ENCODE results near the gene RYR3.

RYR3 gene

GRCh38 chr15:33608714-33609113, 297.9 kb downstream of the RYR3 start:
- no peaks in the 10 kb centered on the region for H3K4me1 ChIP-seq (ENCODE audit: low read length)
- no peak overlapping the region for H3K4me3 ChIP-seq (ENCODE audit: low read length)
- H3K27me3 ChIP-seq (ENCODE audit: low read depth, low read length), result peaks cover 39% of the 10 kb centered on the region
- no peaks in the 10 kb centered on the region for H4K20me1 ChIP-seq (ENCODE audit: insufficient read depth, low read length)
- H2AFZ ChIP-seq (ENCODE audit: low read depth, low read length), result no peak overlapping the region
- H3K9me3 ChIP-seq (ENCODE audit: insufficient read depth, low read length), result no peaks in the 10 kb centered on the region
- H3K27ac ChIP-seq (ENCODE audit: low read length), result no peak overlapping the region
- TF ChIP-seq, protein P1, sequence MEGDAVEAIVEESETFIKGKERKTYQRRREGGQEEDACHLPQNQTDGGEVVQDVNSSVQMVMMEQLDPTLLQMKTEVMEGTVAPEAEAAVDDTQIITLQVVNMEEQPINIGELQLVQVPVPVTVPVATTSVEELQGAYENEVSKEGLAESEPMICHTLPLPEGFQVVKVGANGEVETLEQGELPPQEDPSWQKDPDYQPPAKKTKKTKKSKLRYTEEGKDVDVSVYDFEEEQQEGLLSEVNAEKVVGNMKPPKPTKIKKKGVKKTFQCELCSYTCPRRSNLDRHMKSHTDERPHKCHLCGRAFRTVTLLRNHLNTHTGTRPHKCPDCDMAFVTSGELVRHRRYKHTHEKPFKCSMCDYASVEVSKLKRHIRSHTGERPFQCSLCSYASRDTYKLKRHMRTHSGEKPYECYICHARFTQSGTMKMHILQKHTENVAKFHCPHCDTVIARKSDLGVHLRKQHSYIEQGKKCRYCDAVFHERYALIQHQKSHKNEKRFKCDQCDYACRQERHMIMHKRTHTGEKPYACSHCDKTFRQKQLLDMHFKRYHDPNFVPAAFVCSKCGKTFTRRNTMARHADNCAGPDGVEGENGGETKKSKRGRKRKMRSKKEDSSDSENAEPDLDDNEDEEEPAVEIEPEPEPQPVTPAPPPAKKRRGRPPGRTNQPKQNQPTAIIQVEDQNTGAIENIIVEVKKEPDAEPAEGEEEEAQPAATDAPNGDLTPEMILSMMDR (IDR thresholded peaks at IDR 0.05; ENCODE audit: low read depth, low read length), result peak; percentile 19; the same call in 1 of the 2 replicates
- TF ChIP-seq EZH2phosphoT487 (IDR thresholded peaks at IDR 0.05; ENCODE audit: low read depth), result no peak
- no peaks in the 10 kb centered on the region for H3K79me2 ChIP-seq (ENCODE audit: low read length)
- no peak overlapping the region for H3K4me2 ChIP-seq (ENCODE audit: low read length)
- no peak overlapping the region for H3K9ac ChIP-seq (ENCODE audit: low read length)
- no peaks in the 10 kb centered on the region for H3K36me3 ChIP-seq (replicated peaks; ENCODE audit: low read depth, low read length)

GRCh38 chr15:33612721-33613304, 302.0 kb downstream of the RYR3 start:
- Histone ChIP-seq H3K9ac (ENCODE audit: low read length) (no peak overlapping the region), H3K79me2 (ENCODE audit: low read length) (no peaks in the 10 kb centered on the region), H3K9me3 (ENCODE audit: insufficient read depth, low read length) (no peaks in the 10 kb centered on the region), H3K4me3 (ENCODE audit: low read length) (no peak overlapping the region), H4K20me1 (ENCODE audit: insufficient read depth, low read length) (no peaks in the 10 kb centered on the region), H3K27ac (ENCODE audit: low read length) (no peak overlapping the region), H3K36me3 (replicated peaks; ENCODE audit: low read depth, low read length) (no peaks in the 10 kb centered on the region), H3K4me1 (ENCODE audit: low read length) (no peaks in the 10 kb centered on the region), H2AFZ (ENCODE audit: low read depth, low read length) (no peak overlapping the region), H3K27me3 (ENCODE audit: low read depth, low read length) (peaks cover 36% of the 10 kb centered on the region; the same call in 1 of the 2 replicates), H3K4me2 (ENCODE audit: low read length) (no peak overlapping the region)
- TF ChIP-seq, protein P1 (IDR thresholded peaks at IDR 0.05; ENCODE audit: low read depth, low read length), result no peak
- no peak for TF ChIP-seq EZH2phosphoT487 (IDR thresholded peaks at IDR 0.05; ENCODE audit: low read depth)

- no peaks in the 10 kb centered on the region for H3K79me2 ChIP-seq (ENCODE audit: low read length)
- TF ChIP-seq, protein P1 (IDR thresholded peaks at IDR 0.05; ENCODE audit: low read depth, low read length), result no peak
- no peak for TF ChIP-seq EZH2phosphoT487 (IDR thresholded peaks at IDR 0.05; ENCODE audit: low read depth)
- H3K9me3 ChIP-seq (ENCODE audit: insufficient read depth, low read length), result no peaks in the 10 kb centered on the region
- H4K20me1 ChIP-seq (ENCODE audit: insufficient read depth, low read length), result no peaks in the 10 kb centered on the region
- H2AFZ ChIP-seq (ENCODE audit: low read depth, low read length), result no peak overlapping the region
- H3K4me3 ChIP-seq (ENCODE audit: low read length), result no peak overlapping the region
- H3K4me2 ChIP-seq (ENCODE audit: low read length), result no peak overlapping the region
- peaks cover 29% of the 10 kb centered on the region for H3K27me3 ChIP-seq (ENCODE audit: low read depth, low read length)
- H3K9ac ChIP-seq (ENCODE audit: low read length), result no peak overlapping the region
- H3K36me3 ChIP-seq (replicated peaks; ENCODE audit: low read depth, low read length), result no peaks in the 10 kb centered on the region
- H3K4me1 ChIP-seq (ENCODE audit: low read length), result peaks cover 12% of the 10 kb centered on the region
- no peak overlapping the region for H3K27ac ChIP-seq (ENCODE audit: low read length)
Measured at GRCh38 chr15:33616475-33616874, 305.7 kb downstream of the RYR3 start.

DNA sequence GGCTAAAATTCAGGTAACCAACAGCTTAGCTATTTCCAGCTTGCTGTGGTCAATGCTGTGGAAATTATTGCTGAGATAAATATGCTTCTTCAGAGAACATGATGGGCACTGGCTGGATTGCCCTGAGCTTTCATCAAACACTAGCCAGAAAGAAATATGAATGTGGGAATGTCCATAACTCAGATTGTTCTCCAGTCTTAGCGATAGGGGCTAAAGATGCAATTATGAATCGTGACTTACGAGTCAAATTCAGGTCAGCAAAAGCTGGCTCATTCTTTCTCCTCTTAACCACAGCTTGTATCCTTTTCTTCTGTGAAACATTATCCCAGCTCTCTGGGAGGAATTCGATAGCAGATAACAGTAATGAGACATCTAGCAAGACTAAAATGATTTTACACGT, 307.6 kb downstream of the RYR3 start:
- Histone ChIP-seq H3K4me2 (ENCODE audit: low read length) (no peak overlapping the region), H3K9ac (ENCODE audit: low read length) (no peak overlapping the region), H3K27ac (ENCODE audit: low read length) (no peak overlapping the region), H4K20me1 (ENCODE audit: insufficient read depth, low read length) (no peaks in the 10 kb centered on the region), H3K9me3 (ENCODE audit: insufficient read depth, low read length) (no peaks in the 10 kb centered on the region), H2AFZ (ENCODE audit: low read depth, low read length) (no peak overlapping the region), H3K4me3 (ENCODE audit: low read length) (no peak overlapping the region), H3K36me3 (replicated peaks; ENCODE audit: low read depth, low read length) (no peaks in the 10 kb centered on the region), H3K27me3 (ENCODE audit: low read depth, low read length) (peaks cover 34% of the 10 kb centered on the region), H3K79me2 (ENCODE audit: low read length) (no peaks in the 10 kb centered on the region), H3K4me1 (ENCODE audit: low read length) (peaks cover 12% of the 10 kb centered on the region)
- no peak for TF ChIP-seq EZH2phosphoT487 (IDR thresholded peaks at IDR 0.05; ENCODE audit: low read depth)
- TF ChIP-seq, protein P1 (IDR thresholded peaks at IDR 0.05; ENCODE audit: low read depth, low read length), result no peak

Data from OCI-LY3 (cell line).